K562 (cell line): ENCODE results near the gene CAPN12. TPM values are rescaled to one million over a fixed set of nuclear protein-coding genes. Genes with fewer than 3 reads are reported as not detected.

Experiments used
- ATAC-seq: fragments of 200-7000 bp; cut with Tn5 transposase; 3 replicates; pipeline ENCODE4 v1.9.1; 2020; ENCODE audit warnings: moderate library complexity
- BruUV-seq: library from RNA; stranded (reverse); fragments of 400-500 nt; replicated peaks from 2 replicates; lab custom pipeline; 2021; lab: Mats Ljungman, UMichigan
- CTCF ChIA-PET: fragments of 300-600 bp; formaldehyde crosslinking; extraction: SDS; loops from one replicate; lab custom pipeline; 2021; ENCODE audit warnings: low intra/inter-chr PET ratio; lab: Yijun Ruan, JAX
- POLR2A ChIA-PET: fragments of 300-600, 350-650 bp; sonication (Branson Sonifier 250); formaldehyde crosslinking; extraction: SDS; loops from one replicate; lab custom pipeline; 2021; ENCODE audit warnings: antibody characterized with exemption, inconsistent platforms; lab: Yijun Ruan, JAX
- DNase-seq, 4 experiments: peaks; one replicate each; pipeline versions ENCODE4 v3.0.0 to v3.0.0-alpha.2; 2011 to 2018; ENCODE audit warnings: low spot score in 3 of 4, mixed read lengths in 3 of 4; ENCODE audit errors: extremely low read depth in 1 of 4
- FAIRE-seq: peaks from 2 replicates; lab custom pipeline; 2011; peaks lifted over from hg19 to GRCh38; lab: Jason Lieb, UNC
- H2AFZ ChIP-seq: 2 replicates; pipeline ENCODE4 v1.6.0; 2011; ENCODE audit warnings: low read depth, low read length, control low read depth, inconsistent platforms
- H3K27ac ChIP-seq: fragments of 200-600 bp; 3 replicates; pipeline ENCODE4 v1.8.0; 2011; ENCODE audit warnings: low read depth, mild to moderate bottlenecking, control low read depth, inconsistent platforms, low read length, moderate library complexity, mixed read lengths; ENCODE audit errors: extremely low read depth
- H3K27me3 ChIP-seq, 2 experiments: fragments of 300-600 bp in 1 of 2; 2 replicates in 1 of 2; 3 replicates in 1 of 2; pipeline versions ENCODE4 v1.6.0 to v1.8.0; 2011; ENCODE audit warnings: inconsistent platforms in 2 of 2, low read length in 2 of 2, mild to moderate bottlenecking in 1 of 2, mixed read lengths in 1 of 2, moderate library complexity in 1 of 2; ENCODE audit not compliant: control insufficient read depth in 2 of 2, insufficient read depth in 2 of 2
- H3K36me3 ChIP-seq: fragments of 300-600 bp; 3 replicates; pipeline ENCODE4 v1.8.0; 2011; ENCODE audit warnings: mild to moderate bottlenecking, low read length, inconsistent platforms; ENCODE audit not compliant: control insufficient read depth, insufficient read depth
- H3K4me1 ChIP-seq, 2 experiments: fragments of 200-600 bp in 1 of 2; replicated peaks in 1 of 2; 2 replicates in 1 of 2; 3 replicates in 1 of 2; pipeline versions ENCODE4 v1.5.1 to v1.8.0; 2011; ENCODE audit warnings: inconsistent platforms in 2 of 2, low read length in 2 of 2, mild to moderate bottlenecking in 1 of 2, mixed read lengths in 1 of 2, moderate library complexity in 1 of 2; ENCODE audit not compliant: control insufficient read depth in 2 of 2, insufficient read depth in 2 of 2
- H3K4me2 ChIP-seq: 2 replicates; pipeline ENCODE4 v1.6.1; 2011; ENCODE audit warnings: low read length, control low read depth, inconsistent platforms, mixed read lengths; ENCODE audit not compliant: insufficient read depth
- H3K4me3 ChIP-seq: fragments of 200-600 bp; sonication (generic), shearing (Covaris generic); 2 replicates; pipeline ENCODE4 v1.5.1; 2016; ENCODE audit warnings: control low read depth, inconsistent platforms
- H3K79me2 ChIP-seq: fragments of 200-600 bp; 3 replicates; pipeline ENCODE4 v1.8.0; 2011; ENCODE audit warnings: low read length, inconsistent platforms; ENCODE audit not compliant: control insufficient read depth, insufficient read depth
- H3K9ac ChIP-seq, 2 experiments: 2 replicates each; pipeline versions ENCODE4 v1.6.0 to v1.6.1; 2011; ENCODE audit warnings: low read depth in 2 of 2, low read length in 2 of 2, control low read depth in 1 of 2, inconsistent platforms in 1 of 2, mild to moderate bottlenecking in 1 of 2, mixed read lengths in 1 of 2; ENCODE audit not compliant: insufficient read depth in 1 of 2
- H3K9me1 ChIP-seq: one replicate; pipeline ENCODE4 v1.6.0; 2011; ENCODE audit warnings: inconsistent platforms, mild to moderate bottlenecking, low read length, moderate library complexity; ENCODE audit not compliant: control insufficient read depth, insufficient read depth
- H3K9me3 ChIP-seq: replicated peaks from 2 replicates; pipeline ENCODE4 v1.5.1; 2011; ENCODE audit warnings: low read depth, low read length, inconsistent platforms; ENCODE audit not compliant: control insufficient read depth, insufficient read depth
- H4K20me1 ChIP-seq: replicated peaks from 2 replicates; pipeline ENCODE4 v1.6.1; 2011; ENCODE audit warnings: low read length, inconsistent platforms, mixed read lengths; ENCODE audit not compliant: control insufficient read depth, insufficient read depth
- CREM ChIP-seq: IDR thresholded peaks from 2 replicates; pipeline ENCODE4 v1.6.1; 2014; ENCODE audit warnings: antibody characterized with exemption, low read depth
- CSDE1 ChIP-seq, 2 experiments: fragments of 450-650 bp; IDR thresholded peaks; 2 replicates each; pipeline ENCODE4 v1.6.1; 2016; ENCODE audit warnings: mild to moderate bottlenecking in 1 of 2
- DIDO1 ChIP-seq: fragments of 450-650 bp; IDR thresholded peaks from 2 replicates; pipeline ENCODE4 v1.6.1; 2016; ENCODE audit warnings: low read depth, missing biosample characterization, missing genetic modification characterization
- GATAD2A ChIP-seq: fragments of 450-650 bp; IDR thresholded peaks from 2 replicates; pipeline ENCODE4 v1.6.1; 2017
- MAZ ChIP-seq, 2 experiments: fragments of 450-650 bp in 1 of 2; sonication (generic) in 1 of 2; formaldehyde crosslinking; IDR thresholded peaks in 1 of 2; conservative IDR thresholded peaks in 1 of 2; 2 replicates each; pipeline versions ENCODE4 v1.4.0 to v1.5.0; 2020; ENCODE audit warnings: mild to moderate bottlenecking in 1 of 2, missing genetic modification reagents in 1 of 2
- MCM3 ChIP-seq: fragments of 450-650 bp; IDR thresholded peaks from 2 replicates; pipeline ENCODE4 v1.6.1; 2016
- MED1 ChIP-seq: sonication (generic); formaldehyde crosslinking; IDR thresholded peaks from 2 replicates; pipeline ENCODE4 v1.8.1; 2023; ENCODE audit warnings: missing genetic modification reagents, borderline replicate concordance
- TARDBP ChIP-seq: fragments of 450-650 bp; IDR thresholded peaks from 2 replicates; pipeline ENCODE4 v1.6.1; 2016
- ZNF12 ChIP-seq: sonication (generic); formaldehyde crosslinking; IDR thresholded peaks from 2 replicates; pipeline ENCODE4 v1.4.0; 2020; ENCODE audit warnings: mild to moderate bottlenecking, missing genetic modification reagents
- ZNF274 ChIP-seq: IDR thresholded peaks from 2 replicates; pipeline ENCODE4 v1.6.1; 2011; ENCODE audit warnings: low read depth, mild to moderate bottlenecking, low read length, moderate library complexity, borderline replicate concordance
- WGBS: fragments of 100-300 bp; shearing (Covaris generic); methylation state at CpG from one replicate; pipeline ENCODE4 v1.1.6; 2016; ENCODE audit warnings: low coverage, mixed read lengths; ENCODE audit not compliant: insufficient coverage; ENCODE audit errors: missing lambda C conversion rate; 5-methylcytosine and 5-hydroxymethylcytosine counted together
- in situ Hi-C: fragments of 300-500 bp; cut with MboI; formaldehyde crosslinking; loops from 4 replicates; pipeline ENCODE4 v1.15.0; 2018; ENCODE audit warnings: inconsistent platforms, mixed read lengths
- intact Hi-C: fragments of 100-400 bp; cut with micrococcal nuclease; formaldehyde crosslinking; loops from 2 replicates; pipeline ENCODE4 v1.14.2; 2022
- polyA plus RNA-seq, 8 experiments: library from polyadenylated mRNA; depleted of rRNA in 4 of 8; stranded (reverse) in 5 of 8; unstranded in 3 of 8; fragments of >200 nt; fragmentation: Nextera tagmentation in 2 of 8; fragmentation: Illumina TruSeq in 1 of 8; extraction: Ambion mirVana in 2 of 8; extraction: Trizol in 1 of 8; gene quantifications; 2 replicates each; pipeline versions ENCODE4 v1.2.1 to v1.2.3, GENCODE V29; 2011 to 2014; ENCODE audit warnings: inconsistent platforms in 1 of 8, missing spikeins in 1 of 8
- total RNA-seq, 7 experiments: library from RNA; depleted of rRNA in 6 of 7; stranded (reverse); fragments of >200 nt in 6 of 7; fragmentation: Illumina TruSeq in 2 of 7; extraction: Trizol in 2 of 7; gene quantifications; 2 replicates each; pipeline versions ENCODE4 v1.2.1 to v1.2.3, GENCODE V29; 2011 to 2021; ENCODE audit warnings: low replicate concordance in 1 of 7
- TF ChIP-seq, protein P1 (sequence below): sonication (generic); formaldehyde crosslinking; IDR thresholded peaks from 2 replicates; pipeline ENCODE4 v1.8.1; 2023; ENCODE audit warnings: mild to moderate bottlenecking, missing genetic modification reagents
- TF ChIP-seq, protein P2 (sequence below): fragments of 250-450 bp; sonication (Bioruptor Pico); IDR thresholded peaks from 2 replicates; pipeline ENCODE4 v1.5.0; 2020; ENCODE audit warnings: mild to moderate bottlenecking
- TF ChIP-seq, protein P3 (sequence below): fragments of 450-650 bp; IDR thresholded peaks from 2 replicates; pipeline ENCODE4 v1.6.1; 2016; ENCODE audit warnings: borderline replicate concordance
- TF ChIP-seq, protein P4 (sequence below): fragments of 200-400 bp; formaldehyde crosslinking; IDR thresholded peaks from 2 replicates; pipeline ENCODE4 v1.6.1; 2017; ENCODE audit warnings: mild to moderate bottlenecking, low read depth, low read length, moderate library complexity

CAPN12 gene
- total and polyA plus RNA-seq, 9 of the 15 experiments (the other 6 are each of a cell fraction or from before 2014, with no cell fraction given), result 0.83 to 7.0 (median 1.6) TPM

DNA sequence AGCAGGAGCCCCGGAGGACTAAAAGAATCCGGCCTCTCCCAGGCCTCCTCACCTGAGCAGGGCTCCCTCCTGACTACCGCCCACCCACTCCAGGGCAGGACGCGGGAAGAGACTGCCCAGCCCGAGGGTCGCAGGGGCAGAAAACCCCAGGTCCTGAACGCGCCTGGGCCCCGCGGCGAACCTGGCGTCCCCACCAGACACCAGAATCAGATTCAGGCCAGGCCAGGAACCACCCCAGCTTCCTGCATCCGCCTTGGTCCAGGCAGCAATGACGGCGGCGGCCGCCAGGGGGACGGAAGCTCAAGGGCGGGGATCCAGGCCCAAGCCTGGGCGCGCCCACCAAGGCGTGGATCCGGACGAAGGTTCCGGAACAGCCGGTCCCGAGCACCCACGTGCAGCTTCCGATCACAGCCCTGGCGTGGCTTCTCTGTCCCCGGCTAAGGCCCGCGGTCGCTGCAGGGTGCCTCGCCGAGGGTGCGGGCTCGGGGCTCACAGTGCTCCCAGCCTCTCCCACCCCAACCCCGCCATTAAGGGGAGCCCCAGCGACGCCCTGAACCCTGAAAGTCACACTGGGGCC, 25.4 kb upstream of the CAPN12 start:
- peak; percentile 61 to 73 (median 66) for DNase-seq
- no peak for FAIRE-seq
- Histone ChIP-seq H3K36me3 (no peaks in the 10 kb centered on the region), H3K9ac (peak overlapping the region in 1 of 2 experiments; percentile 45; a peak in 1 of 4 replicates), H4K20me1 (no peaks in the 10 kb centered on the region), H3K4me1 (peaks cover 0 to 12% of the 10 kb centered on the region in 2 experiments; a peak in 2 of 5 replicates), H3K4me3 (no peak overlapping the region), H2AFZ (peak overlapping the region; percentile 67), H3K27ac (no peak overlapping the region), H3K9me1 (no peaks in the 10 kb centered on the region), H3K9me3 (no peaks in the 10 kb centered on the region), H3K27me3 (no peaks in the 10 kb centered on the region), H3K4me2 (no peak overlapping the region), H3K79me2 (no peaks in the 10 kb centered on the region)
- ATAC-seq, result peak; percentile 95
- no TSS peak for BruUV-seq
- in situ Hi-C loops, result no loop called here
- intact Hi-C loops, result no loop called here
- 49% methylated on average over 29 of the region's 42 CpGs for WGBS
- ChIA-PET CTCF (no interaction called here), POLR2A (interaction anchor here (0.9 kb wide), 1 partner anchor 16 kb away, joined by 3 read pairs; no protein-coding TSS in a partner anchor)
- 0 out of 4 replicates have a peak, but pooled peaks of 1 of the 2 experiments have one; percentile 20 for TF ChIP-seq MAZ (CRISPR knock-in tag; conservative IDR thresholded peaks at IDR 0.05 in 1 of 2, IDR thresholded peaks at IDR 0.05 in 1 of 2)
- TF ChIP-seq, protein P1, sequence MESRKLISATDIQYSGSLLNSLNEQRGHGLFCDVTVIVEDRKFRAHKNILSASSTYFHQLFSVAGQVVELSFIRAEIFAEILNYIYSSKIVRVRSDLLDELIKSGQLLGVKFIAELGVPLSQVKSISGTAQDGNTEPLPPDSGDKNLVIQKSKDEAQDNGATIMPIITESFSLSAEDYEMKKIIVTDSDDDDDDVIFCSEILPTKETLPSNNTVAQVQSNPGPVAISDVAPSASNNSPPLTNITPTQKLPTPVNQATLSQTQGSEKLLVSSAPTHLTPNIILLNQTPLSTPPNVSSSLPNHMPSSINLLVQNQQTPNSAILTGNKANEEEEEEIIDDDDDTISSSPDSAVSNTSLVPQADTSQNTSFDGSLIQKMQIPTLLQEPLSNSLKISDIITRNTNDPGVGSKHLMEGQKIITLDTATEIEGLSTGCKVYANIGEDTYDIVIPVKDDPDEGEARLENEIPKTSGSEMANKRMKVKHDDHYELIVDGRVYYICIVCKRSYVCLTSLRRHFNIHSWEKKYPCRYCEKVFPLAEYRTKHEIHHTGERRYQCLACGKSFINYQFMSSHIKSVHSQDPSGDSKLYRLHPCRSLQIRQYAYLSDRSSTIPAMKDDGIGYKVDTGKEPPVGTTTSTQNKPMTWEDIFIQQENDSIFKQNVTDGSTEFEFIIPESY (CRISPR knock-in tag), result peak; percentile 86
- TF ChIP-seq DIDO1 (tag), result no peak
- no peak for TF ChIP-seq CSDE1 (IDR thresholded peaks at IDR 0.05)
- TF ChIP-seq, protein P2, sequence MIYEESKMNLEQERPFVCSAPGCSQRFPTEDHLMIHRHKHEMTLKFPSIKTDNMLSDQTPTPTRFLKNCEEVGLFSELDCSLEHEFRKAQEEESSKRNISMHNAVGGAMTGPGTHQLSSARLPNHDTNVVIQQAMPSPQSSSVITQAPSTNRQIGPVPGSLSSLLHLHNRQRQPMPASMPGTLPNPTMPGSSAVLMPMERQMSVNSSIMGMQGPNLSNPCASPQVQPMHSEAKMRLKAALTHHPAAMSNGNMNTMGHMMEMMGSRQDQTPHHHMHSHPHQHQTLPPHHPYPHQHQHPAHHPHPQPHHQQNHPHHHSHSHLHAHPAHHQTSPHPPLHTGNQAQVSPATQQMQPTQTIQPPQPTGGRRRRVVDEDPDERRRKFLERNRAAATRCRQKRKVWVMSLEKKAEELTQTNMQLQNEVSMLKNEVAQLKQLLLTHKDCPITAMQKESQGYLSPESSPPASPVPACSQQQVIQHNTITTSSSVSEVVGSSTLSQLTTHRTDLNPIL (CRISPR knock-in tag), result no peak
- TF ChIP-seq GATAD2A, result no peak
- no peak for TF ChIP-seq MCM3
- TF ChIP-seq, protein P3, sequence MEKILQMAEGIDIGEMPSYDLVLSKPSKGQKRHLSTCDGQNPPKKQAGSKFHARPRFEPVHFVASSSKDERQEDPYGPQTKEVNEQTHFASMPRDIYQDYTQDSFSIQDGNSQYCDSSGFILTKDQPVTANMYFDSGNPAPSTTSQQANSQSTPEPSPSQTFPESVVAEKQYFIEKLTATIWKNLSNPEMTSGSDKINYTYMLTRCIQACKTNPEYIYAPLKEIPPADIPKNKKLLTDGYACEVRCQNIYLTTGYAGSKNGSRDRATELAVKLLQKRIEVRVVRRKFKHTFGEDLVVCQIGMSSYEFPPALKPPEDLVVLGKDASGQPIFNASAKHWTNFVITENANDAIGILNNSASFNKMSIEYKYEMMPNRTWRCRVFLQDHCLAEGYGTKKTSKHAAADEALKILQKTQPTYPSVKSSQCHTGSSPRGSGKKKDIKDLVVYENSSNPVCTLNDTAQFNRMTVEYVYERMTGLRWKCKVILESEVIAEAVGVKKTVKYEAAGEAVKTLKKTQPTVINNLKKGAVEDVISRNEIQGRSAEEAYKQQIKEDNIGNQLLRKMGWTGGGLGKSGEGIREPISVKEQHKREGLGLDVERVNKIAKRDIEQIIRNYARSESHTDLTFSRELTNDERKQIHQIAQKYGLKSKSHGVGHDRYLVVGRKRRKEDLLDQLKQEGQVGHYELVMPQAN, result no peak
- TF ChIP-seq, protein P4, sequence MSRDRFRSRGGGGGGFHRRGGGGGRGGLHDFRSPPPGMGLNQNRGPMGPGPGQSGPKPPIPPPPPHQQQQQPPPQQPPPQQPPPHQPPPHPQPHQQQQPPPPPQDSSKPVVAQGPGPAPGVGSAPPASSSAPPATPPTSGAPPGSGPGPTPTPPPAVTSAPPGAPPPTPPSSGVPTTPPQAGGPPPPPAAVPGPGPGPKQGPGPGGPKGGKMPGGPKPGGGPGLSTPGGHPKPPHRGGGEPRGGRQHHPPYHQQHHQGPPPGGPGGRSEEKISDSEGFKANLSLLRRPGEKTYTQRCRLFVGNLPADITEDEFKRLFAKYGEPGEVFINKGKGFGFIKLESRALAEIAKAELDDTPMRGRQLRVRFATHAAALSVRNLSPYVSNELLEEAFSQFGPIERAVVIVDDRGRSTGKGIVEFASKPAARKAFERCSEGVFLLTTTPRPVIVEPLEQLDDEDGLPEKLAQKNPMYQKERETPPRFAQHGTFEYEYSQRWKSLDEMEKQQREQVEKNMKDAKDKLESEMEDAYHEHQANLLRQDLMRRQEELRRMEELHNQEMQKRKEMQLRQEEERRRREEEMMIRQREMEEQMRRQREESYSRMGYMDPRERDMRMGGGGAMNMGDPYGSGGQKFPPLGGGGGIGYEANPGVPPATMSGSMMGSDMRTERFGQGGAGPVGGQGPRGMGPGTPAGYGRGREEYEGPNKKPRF, result no peak
- no peak for TF ChIP-seq TARDBP
- no peak for TF ChIP-seq ZNF12
- peak; percentile 40; the same call in 1 of the 2 replicates for TF ChIP-seq CREM
- TF ChIP-seq ZNF274, result no peak
- no peak for TF ChIP-seq MED1
